HG03378 (cell line): ENCODE data around the gene DENND2A.
"Not testable (repeated sequence)": the region's sequence is repeated elsewhere in the genome, so short reads cannot be mapped to it uniquely, and the experiment has no call there.

Experiments used
- ATAC-seq: cut with Tn5 transposase; IDR thresholded peaks from one replicate; pipeline ENCODE4 v1.9.1; 2021; ENCODE audit warnings: mild to moderate bottlenecking, moderate library complexity; ENCODE audit not compliant: unreplicated experiment

The DENND2A gene

DNA sequence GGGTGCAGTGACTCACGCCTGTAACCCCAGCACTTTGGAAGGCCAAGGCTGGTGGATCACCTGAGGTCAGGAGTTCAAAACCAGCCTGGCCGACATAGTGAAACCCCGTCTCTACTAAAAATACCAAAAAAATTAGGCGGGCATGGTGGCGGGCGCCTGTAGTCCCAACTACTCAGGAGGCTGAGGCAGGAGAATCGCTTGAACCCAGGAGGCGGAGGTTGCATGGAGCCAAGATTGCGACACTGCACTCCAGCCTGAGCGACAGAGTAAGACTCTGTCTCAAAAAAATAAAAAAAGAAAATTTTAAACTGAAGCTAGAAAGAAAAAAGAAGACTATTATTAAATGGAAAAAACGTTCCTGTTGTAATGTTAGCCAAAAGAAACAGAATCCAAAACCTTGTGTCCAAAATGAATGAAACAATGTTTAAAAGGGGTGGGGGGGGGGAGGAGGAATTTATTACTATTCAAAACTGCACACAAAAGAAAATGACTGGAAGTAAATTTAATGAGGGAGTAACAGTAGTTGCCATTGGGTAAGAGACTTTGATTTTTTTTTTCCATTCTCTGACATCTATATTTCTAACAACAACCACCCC lies 20.6 kb downstream of the DENND2A start:
- ATAC-seq, result not testable (repeated sequence)

DNA sequence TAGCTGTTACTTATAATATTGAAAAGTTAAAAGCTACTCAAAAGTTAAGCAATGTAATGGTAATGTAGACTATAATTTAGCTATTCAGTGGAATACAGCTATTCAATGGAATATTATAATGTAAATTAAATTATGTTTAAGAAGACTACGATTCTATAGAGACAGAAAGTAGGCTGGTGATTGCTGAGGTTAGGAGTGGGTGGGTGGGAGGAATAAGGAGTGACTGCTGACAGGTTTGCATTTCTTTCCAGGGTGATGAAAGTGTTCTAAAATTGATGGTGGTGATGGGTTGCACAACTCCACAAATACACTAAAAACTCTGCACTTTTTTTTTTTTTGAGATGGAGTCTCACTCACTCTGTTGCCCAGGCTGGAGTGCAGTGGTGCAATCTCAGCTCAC lies 21.4 kb downstream of the DENND2A start:
- ATAC-seq, result no peak

DNA sequence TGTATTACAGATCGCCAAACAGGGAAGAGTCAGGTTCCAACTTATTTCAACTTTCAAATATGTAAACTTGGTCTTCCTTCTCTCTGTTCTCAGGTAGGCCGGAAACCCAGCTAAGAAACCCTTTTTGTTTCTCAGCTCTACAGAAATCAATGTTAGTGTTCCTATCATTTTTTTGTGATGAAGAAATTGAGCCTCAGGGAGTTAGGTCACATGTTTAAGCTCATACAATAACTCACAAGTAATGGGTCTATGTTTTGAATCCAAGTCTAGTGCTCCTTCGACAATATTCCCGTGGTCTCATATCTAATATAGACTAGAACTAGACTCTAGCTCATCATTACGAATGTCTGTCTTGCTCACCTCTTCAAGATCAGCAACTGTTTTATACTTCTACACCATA lies 22.3 kb downstream of the DENND2A start:
- no peak for ATAC-seq

DNA sequence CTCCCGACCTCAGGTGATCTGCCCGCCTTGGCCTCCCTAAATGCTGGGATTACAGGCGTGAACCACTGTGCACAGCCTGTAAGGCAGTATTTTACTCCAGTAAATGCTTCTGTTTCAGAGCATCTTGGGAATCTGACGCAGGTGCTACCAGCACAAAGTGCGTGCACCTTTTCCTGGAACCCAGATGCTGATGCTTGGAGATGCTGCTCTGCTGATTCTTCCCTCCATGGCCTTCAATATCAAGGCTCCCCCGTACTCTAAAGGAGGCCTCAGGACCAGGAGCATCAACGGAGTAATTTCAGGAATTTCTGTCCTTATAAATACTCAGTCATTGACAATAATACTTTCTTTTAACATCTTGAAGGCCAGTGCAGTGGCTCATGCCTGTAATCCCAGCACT lies 23.5 kb downstream of the DENND2A start:
- ATAC-seq, result no peak

DNA sequence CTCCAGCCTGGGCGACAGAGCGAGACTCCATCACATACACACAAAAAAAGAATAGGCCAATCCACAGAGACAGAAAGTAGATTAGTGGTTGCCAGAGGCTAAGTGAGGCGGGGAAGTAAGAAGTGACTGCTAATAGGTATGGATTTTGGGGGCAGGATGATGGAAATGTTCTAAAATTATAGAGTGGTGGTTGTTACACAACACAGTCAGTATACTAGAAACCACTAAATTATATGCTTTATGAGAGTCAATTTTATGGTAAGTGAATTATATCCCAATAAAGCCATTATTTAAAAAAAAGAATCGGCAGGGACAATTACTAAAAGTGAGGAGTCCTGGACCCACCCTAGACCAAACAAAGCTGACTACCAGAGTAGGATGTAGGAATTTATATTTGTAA lies 24.3 kb downstream of the DENND2A start:
- no peak for ATAC-seq

DNA sequence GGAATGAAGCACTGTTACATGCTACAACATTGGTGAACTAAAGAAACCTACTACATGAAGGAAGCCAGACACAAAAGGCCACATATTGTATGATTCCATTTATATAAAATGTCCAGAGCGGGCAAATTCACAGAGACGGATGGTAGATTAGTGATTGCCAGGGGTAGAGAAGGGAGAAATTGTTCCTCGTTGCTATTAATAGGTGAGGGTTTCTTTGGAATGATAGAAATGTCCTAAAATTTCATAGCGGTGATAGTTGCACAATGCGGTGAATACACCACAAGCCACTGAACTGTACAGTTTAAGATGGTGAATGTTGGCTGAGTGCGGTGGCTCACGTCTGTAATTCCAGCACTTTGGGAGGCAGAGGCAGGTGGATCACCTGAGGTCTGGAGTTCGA lies 29.0 kb downstream of the DENND2A start:
- no peak for ATAC-seq

DNA sequence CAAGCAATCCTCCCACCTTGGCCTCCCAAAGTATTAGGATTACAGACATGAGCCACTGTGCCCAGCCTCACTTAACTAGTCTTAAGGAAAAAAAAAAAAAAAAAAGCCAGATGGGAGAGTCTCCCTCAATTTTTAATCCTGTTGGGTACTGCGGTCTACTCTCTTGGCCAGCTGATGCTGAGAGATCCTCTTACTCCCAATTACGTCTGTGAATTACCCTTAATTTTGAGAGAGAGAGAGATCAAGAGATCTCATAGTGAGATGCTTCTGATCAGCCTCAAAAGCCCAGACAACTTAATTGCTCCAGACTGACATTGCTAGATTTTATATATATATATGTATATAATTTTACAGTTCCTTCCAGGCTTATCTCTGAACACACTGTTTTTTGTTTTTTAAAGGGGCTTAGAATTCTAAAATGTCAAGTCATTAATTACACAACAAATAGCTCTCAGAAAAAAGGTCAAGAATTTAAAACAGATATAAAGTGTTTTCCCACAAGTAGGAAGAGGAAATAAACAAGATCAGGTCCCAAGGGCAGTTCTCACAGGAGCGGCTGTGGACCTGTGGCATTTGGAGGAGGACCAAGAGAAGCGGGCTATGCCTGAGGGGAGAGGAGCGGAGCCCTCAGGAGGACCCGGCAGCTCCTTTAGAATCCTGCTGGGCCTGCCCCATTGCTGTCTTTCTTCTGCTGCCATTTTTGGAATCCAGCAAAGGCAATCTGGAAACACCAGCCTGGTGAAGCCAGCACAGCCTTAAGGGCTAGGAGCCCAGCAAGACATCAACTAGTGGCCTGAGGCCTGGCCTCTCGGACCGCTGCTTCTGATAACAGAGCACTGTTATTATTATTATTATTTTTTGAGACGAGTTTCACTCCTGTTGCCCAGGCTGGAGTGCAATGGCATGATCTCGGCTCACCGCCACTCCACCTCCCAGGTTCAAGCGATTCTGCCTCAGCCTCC lies 30.1 kb downstream of the DENND2A start:
- ATAC-seq, result no peak

DNA sequence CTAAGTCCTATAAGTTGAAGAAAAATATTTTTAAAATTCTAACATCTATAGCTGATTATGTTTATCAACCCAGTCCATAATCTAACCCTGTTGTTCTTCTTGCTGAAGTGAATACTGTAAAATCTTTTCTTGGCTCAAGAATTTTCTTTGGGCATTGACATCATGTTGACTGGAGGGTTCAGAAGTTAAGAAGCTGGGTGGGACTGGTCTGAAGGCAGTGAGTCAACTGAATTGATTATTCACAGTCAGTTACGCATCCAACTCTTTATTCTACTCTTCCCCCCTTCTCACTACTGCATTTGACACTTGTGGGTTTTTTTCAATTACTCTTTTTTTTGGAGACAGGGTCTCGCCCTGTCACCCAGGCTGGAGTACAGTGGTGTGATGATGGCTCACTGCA lies 31.0 kb downstream of the DENND2A start:
- ATAC-seq, result no peak

DNA sequence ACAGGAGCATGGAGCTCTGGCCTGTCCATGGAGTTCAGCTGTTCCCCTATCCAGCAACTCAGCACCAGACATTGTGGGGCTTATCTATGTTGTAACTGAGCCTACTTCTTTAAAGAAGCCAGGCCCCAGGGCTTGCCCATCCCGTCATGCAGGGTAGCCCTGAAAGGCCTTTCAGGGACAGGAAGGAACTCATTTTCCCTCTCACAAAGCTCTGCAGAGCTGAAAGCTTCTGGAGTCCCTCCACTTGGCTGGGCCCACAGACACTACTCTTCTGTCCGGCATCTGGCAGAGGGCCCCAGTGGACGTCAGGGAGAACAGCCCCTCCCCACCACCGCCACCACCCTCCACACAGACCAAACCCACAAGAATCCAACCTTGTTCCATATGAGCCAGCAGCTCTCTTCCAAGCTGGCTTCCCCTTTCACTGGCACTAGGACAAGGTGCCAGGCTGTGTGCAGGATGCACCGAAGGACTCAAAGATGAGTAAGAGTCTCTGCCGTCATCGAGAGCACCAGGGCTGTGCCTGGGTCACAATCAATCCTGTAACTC lies 33.1 kb downstream of the DENND2A start:
- ATAC-seq, result no peak

DNA sequence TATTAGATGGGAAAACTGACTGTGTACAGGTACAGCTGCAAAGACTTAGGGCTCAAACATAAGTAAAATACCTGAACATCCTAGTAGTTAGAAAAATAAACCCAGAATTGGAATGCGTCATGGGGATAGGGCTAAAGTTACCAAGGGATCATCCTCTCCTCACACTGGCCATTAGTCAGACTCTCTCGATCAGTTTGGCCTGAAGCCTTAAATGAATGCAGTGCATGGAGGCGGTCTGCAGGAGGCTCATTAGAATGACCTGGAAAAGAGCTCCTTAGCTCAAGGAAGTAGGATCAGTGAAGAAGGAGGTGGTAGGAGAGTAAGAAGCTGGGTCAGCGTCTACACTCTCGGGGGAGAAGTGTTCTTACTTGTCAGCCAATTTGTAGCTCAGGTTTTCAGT lies 35.3 kb downstream of the DENND2A start:
- no peak for ATAC-seq

DNA sequence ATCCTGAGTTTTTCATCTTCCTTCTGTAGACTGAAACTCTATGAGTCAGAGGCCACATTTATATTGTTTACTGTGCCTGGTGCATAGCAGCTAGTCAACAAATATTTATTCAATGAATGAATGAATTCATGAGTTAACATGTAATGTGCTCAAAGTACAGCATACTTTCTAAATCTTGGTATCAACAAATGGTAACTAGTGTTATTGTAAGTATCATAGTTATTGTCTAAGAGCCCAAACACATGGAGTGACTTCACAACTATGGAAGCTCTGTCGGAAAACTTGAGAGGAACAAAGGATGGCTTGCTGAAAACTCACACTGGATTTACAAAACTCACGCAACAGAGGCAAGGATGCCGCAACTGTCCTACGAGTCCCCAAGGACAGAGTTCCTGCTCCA lies 35.9 kb downstream of the DENND2A start:
- ATAC-seq, result no peak

DNA sequence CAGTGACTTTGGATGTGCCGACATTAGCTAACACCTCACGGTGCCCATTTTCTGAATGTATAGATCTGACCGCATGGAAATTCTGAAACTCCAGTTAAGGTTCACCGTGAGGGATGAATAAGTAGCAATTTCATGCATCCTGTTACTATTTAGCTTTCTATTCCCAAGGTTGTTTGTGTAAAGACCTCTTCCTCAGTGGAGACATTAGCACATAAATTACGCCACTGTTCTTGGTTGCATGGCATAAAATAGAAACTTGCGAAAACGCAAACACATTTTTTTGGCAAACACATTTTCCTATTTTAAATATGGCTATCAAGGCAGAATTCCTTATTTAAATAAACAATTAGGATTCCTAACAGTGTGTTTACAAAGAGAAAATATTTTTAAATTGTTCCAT lies 36.5 kb downstream of the DENND2A start:
- no peak for ATAC-seq

DNA sequence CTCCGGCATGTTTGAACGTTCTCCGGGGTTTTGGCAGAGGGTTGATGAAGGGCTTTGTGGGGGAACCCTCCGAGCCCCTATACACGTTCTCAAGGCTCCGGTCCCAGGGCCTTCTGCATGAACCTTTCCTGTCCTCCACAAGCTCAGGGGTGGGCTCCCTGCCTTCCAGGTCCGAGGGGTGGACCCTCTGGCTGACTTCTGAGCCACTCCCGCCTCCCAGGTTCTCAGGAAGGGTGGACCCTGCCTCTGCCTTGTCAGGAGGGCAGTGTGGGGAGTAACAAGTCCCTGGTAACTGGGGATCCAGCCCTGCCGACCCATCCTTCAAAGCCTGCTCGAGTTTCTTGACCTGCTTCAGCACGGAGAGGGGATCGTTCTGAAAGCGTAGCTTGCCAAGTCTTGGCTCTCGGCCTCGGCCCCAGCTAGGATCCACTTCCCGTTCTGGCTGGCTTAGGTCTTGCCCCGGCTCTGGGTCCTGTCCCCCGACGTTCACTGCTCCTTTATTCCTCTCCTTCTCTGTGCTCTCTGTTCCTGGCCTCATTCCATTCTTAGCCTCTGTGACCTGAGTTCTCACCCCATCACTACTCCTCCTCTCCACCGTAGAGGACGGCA lies 38.9 kb downstream of the DENND2A start:
- no peak for ATAC-seq

DNA sequence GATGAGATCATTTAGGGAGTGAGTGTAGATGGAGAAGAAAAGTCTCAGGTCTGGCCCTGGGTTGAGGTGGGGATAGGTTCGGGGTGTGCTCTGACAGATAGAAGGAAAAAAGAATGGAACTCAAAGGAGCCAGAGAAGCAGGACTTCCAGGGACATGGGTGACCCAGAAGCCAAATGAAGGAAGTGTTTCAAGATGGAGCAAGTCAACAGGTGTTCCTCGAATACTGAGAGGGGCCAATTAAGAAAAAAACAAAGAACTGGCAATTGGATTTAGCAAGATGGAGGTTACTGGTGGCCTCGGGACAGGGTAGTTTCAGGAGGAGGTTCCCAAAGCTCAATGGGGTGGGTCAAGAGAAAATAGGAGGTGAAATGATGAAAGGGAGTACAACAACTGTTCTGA lies 40.3 kb downstream of the DENND2A start:
- no peak for ATAC-seq

DNA sequence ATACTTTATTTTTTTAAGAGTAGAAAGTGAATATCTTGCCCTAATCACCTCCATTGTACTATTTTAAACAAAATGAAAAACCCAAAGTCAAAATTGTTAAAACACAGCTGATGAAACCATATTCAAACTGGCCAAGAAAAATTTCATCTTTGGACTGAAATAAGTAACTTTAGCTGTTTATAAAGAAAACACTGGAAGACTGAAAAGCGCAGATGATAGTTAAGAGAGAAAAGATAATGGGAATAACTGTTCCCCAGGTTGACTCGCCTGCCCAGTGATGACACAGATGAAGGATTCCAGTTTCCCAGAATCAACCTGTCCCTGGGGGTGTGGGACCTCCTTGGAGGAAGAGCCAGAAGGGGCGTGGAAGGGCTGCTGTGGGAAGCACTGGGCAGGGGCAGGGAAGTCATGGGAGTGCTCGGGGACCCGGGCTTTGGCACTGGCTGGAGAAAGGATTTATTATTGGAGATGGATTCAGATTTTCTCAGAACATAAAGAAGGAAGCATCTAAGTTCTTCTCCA lies 43.1 kb downstream of the DENND2A start:
- ATAC-seq, result no peak

DNA sequence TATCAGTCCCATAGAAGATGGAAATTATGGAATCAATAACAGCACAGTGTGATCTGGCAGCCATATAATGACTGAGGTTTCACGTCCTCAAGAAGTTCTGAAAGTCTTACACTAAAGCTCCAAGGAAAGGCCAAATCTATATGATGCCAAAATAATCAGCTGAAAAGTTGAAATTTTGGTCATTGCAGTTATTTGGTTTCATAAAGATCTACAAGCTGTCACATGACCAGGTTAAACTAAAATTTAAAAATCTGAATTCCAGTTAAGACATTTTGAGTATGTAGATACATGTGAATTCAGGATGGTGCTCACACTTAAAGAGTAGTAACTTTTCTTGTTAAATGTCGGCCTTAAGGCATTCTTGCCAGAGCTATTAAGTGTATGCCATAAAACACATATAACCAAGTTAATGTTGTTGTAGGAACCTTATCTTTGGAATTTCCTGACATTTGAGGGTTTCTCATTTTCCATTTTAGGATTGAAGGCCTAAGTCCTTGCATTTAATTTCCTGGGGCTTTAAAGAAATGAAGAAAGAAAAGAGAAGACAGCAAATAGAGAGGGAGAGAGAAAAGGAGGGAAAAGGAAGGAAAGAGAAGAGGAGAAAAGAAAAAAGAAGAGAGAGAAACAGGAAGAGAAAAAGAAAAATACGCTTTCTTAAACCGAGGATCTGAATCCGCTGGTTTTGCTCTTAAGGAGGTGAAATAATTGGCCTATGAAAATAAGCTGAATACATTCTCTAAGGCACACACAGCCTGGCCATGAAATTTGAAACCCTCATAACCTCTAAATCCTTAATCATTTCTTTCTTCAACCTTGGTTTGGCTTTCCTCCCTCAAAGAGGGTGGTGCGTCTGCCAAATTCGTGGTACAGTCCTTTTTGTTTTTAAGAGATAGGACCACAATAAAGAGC lies 43.8 kb downstream of the DENND2A start:
- no peak for ATAC-seq

DNA sequence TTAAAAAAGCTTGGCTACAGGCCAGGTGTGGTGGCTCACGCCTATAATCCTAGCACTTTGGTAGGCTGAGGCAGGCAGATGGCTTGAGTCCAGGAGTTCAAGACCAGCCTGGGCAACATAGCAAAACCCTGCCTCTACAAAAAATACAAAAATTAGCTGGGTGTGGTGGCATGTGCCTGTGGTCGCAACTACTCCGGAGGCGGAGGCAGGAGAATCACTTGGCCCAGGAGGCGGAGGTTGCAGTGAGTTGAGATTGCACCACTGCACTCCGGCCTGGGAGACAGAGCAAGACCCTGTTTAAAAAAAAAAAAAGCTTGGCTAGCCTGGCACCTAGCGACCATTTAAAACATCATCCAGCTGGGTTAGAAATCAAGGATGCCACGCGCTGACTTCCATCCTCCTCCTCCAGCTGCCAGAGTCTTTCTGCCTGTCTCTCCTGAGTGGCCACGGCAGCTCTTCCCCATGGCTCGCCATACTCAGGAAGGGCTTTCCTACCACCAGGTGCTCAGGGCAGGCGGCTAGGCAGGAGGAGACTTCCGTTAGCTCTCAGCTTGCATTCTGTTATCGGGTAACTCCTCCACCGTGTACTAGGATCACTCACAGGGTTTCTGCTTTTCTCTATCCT lies 45.0 kb downstream of the DENND2A start:
- ATAC-seq, result no peak

DNA sequence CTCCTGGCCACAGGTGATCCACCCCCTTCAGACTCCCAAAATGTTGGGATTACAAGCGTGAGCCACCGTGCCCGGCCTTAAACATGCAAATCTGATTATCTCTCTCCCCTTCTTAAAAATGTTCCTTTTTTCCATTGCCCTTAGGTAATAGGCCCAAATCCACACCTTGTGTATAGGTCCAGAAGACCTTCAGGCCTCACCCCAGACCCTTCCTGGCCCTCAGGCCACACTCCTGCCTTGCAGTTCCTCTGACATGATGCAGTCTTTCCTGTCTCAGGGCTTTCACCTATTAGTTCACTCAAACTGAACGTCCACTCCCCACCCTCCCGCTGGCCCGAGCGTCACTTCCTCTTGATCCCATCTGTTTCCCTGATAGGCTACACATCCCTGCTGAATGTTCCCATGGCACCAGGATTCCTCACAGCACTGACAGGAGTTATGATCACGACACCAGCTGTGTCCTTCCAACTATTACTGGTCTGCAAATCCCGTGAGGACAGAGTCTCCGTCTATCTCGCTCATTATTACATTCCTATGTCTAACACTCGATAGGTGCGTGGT lies 46.4 kb downstream of the DENND2A start:
- no peak for ATAC-seq

DNA sequence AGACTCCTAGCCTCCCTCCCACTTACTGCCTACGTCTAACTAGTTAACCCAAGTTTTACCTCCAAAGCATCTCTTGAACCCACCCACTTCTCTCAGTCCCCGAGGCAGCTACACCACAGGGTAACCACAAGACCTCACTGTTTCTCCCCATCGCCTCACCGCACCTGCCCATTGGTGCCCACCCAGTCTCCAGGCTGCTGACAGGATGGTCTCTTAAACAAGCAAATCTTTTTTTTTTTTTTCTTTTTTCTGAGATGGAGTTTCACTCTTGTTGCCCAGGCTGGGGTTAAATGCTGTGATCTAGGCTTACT lies 47.0 kb downstream of the DENND2A start:
- ATAC-seq, result peak; percentile 61
